ENCODE measurements around the gene PCCA. TPM values are rescaled to one million over a fixed set of nuclear protein-coding genes. Genes with fewer than 3 reads are reported as not detected.

PCCA gene
- total and polyA plus RNA-seq, 4 donors = 30.1 to 160 (median 76.3) TPM

GRCh38 chr13:100519626-100520025 lies 430.7 kb downstream of the PCCA start:
- Histone ChIP-seq H3K9me3 (ENCODE audit: control insufficient read depth in 4 of 4, low read length in 3 of 4) (no peaks in the 10 kb centered on the region), H3K27ac (ENCODE audit: low read depth in 1 of 2, low read length in 2 of 2) (no peak overlapping the region), H3K36me3 (ENCODE audit: control insufficient read depth in 4 of 4, insufficient read depth in 3 of 4, low read depth in 1 of 4, low read length in 3 of 4) (peaks cover 0 to 3% (median under 1%) of the 10 kb centered on the region in 4 donors), H3K4me1 (ENCODE audit: control insufficient read depth in 4 of 4, insufficient read depth in 4 of 4, low read length in 3 of 4) (peaks cover 9 to 64% (median 44%) of the 10 kb centered on the region in 4 donors), H3K4me3 (ENCODE audit: low read depth in 1 of 3, low read length in 3 of 3) (no peak overlapping the region), H3K9ac (ENCODE audit: low read depth in 1 of 2, low read length in 2 of 2) (no peak overlapping the region), H3K27me3 (ENCODE audit: control insufficient read depth in 4 of 4, insufficient read depth in 4 of 4, low read length in 3 of 4) (no peaks in the 10 kb centered on the region)
- no peak for TF ChIP-seq FOXA2 (IDR thresholded peaks at IDR 0.05)
- TF ChIP-seq HNF4A (conservative IDR thresholded peaks at IDR 0.05) = no peak
- no peak for TF ChIP-seq SP1 (IDR thresholded peaks at IDR 0.05)
- TF ChIP-seq HNF4G (IDR thresholded peaks at IDR 0.05) = no peak
- TF ChIP-seq MAX (IDR thresholded peaks at IDR 0.05) = no peak
- no peak for TF ChIP-seq JUND (IDR thresholded peaks at IDR 0.05)
- no peak for TF ChIP-seq NR2F2 (IDR thresholded peaks at IDR 0.05)
- WGBS = 97% methylated on average over 9 of the region's 9 CpGs
- no peak for DNase-seq (ENCODE audit: low spot score)

DNA sequence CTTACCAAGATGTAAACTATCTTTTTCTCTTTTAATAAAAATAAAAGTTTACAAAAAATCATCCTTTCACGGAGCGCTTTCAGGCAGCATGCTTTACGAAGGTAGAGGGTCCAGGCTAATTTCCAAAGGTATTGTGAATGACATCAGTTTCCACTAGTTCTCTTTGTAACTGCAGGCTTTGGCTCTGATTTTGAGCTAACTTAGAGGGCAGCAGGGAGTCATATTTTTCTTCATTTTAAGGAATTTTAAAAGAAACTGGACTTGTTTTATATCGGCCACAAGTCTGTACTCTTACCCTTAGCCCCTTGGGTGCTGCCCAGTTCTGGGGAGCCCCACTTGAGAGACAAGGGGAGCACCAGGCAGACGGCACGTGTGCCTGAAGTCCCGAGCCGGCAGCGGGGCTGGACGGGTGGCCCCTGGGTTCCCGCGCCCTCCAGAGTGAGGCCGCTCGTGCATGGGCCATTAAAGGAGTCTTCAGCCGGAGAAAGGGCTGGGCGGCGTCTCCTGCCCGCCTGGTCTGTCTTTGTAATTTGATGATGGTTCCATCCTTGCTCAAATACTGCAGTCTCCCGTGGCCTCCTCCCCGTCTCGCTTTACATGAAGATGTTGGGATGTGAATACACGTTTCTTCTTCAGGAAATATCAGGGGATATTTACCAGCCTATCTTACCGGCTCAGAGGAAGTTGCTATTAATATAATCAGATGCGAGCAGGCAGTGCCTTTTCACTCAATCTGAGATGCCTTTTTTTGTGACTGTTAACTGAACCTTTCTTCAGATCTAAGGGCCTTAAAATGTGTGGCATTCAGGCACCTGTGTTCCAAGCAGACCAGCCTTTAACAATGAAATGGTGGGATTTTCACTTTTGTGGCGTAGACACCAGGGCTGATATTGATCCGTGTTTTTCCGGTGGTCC lies 432.3 kb downstream of the PCCA start:
- peaks cover 12 to 67% (median 50%) of the 10 kb centered on the region in 4 donors for H3K4me1 ChIP-seq (ENCODE audit: control insufficient read depth in 4 of 4, insufficient read depth in 4 of 4, low read length in 3 of 4)
- DNase-seq (ENCODE audit: low spot score) = no peak
- no peaks in the 10 kb centered on the region for H3K27me3 ChIP-seq (ENCODE audit: control insufficient read depth in 4 of 4, insufficient read depth in 4 of 4, low read length in 3 of 4)
- H3K27ac ChIP-seq (ENCODE audit: low read depth in 1 of 2, low read length in 2 of 2) = no peak overlapping the region
- H3K4me3 ChIP-seq (ENCODE audit: low read depth in 1 of 3, low read length in 3 of 3) = no peak overlapping the region
- H3K9ac ChIP-seq (ENCODE audit: low read depth in 1 of 2, low read length in 2 of 2) = no peak overlapping the region
- WGBS = 88% methylated on average over 27 of the region's 27 CpGs
- TF ChIP-seq JUND (IDR thresholded peaks at IDR 0.05) = no peak
- no peak for TF ChIP-seq FOXA1 (IDR thresholded peaks at IDR 0.05)
- no peak for TF ChIP-seq RXRA (IDR thresholded peaks at IDR 0.05)
- TF ChIP-seq ZBTB33 (IDR thresholded peaks at IDR 0.05) = no peak
- TF ChIP-seq HNF4A (conservative IDR thresholded peaks at IDR 0.05) = no peak
- no peak for TF ChIP-seq EGR1 (IDR thresholded peaks at IDR 0.05; ENCODE audit: low read depth in 2 of 2)
- TF ChIP-seq CTCF (IDR thresholded peaks at IDR 0.05; ENCODE audit: low read depth, low read length, missing input control) = no peak
- no peak for TF ChIP-seq NR2F2 (IDR thresholded peaks at IDR 0.05)
- TF ChIP-seq REST (IDR thresholded peaks at IDR 0.05) = no peak
- TF ChIP-seq, protein P1, sequence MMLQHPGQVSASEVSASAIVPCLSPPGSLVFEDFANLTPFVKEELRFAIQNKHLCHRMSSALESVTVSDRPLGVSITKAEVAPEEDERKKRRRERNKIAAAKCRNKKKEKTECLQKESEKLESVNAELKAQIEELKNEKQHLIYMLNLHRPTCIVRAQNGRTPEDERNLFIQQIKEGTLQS (IDR thresholded peaks at IDR 0.05) = no peak
- no peak for TF ChIP-seq TAF1 (conservative IDR thresholded peaks at IDR 0.05)
- TF ChIP-seq FOXA2 (IDR thresholded peaks at IDR 0.05) = no peak
- TF ChIP-seq MAX (IDR thresholded peaks at IDR 0.05) = no peak
- no peaks in the 10 kb centered on the region for H3K9me3 ChIP-seq (ENCODE audit: control insufficient read depth in 4 of 4, low read length in 3 of 4)
- no peaks in the 10 kb centered on the region for H3K36me3 ChIP-seq (ENCODE audit: control insufficient read depth in 4 of 4, insufficient read depth in 3 of 4, low read depth in 1 of 4, low read length in 3 of 4)

All from liver (tissue), 9 donors.